Psoas muscle (tissue), 8 donors: ENCODE data around the gene EEF1A2. TPM values are rescaled to one million over a fixed set of nuclear protein-coding genes. Genes with fewer than 3 reads are reported as not detected.

Experiments used
- ATAC-seq, 4 donors: fragments of 200-7000 bp; cut with Tn5 transposase; one replicate each; pipeline ENCODE4 v1.9.1; 2020; ENCODE audit warnings: moderate library complexity in 3 of 4, mild to moderate bottlenecking in 2 of 4
- DNase-seq, 2 donors: peaks; one replicate each; pipeline ENCODE4 v3.0.0-alpha.2; 2020
- H3K27ac ChIP-seq: fragments of 200-600 bp; one replicate; pipeline ENCODE4 v1.8.0; 2022
- H3K27me3 ChIP-seq, 3 donors: fragments of 200-600 bp in 1 of 3; one replicate each; pipeline versions ENCODE4 v1.6.1 to v1.8.0; 2013 to 2022; ENCODE audit warnings: low read length in 2 of 3, mild to moderate bottlenecking in 2 of 3, moderate library complexity in 1 of 3; ENCODE audit not compliant: insufficient read depth in 3 of 3
- H3K36me3 ChIP-seq, 2 donors: fragments of 200-600 bp in 1 of 2; one replicate each; pipeline versions ENCODE4 v1.6.1 to v1.8.0; 2013 to 2022; ENCODE audit warnings: low read depth in 1 of 2, mild to moderate bottlenecking in 1 of 2, moderate library complexity in 1 of 2; ENCODE audit not compliant: insufficient read depth in 1 of 2
- H3K4me1 ChIP-seq: fragments of 200-600 bp; one replicate; pipeline ENCODE4 v1.8.0; 2022
- H3K4me3 ChIP-seq: fragments of 200-600 bp; one replicate; pipeline ENCODE4 v1.8.0; 2022; ENCODE audit warnings: mild to moderate bottlenecking
- H3K9me3 ChIP-seq: fragments of 200-600 bp; one replicate; pipeline ENCODE4 v1.8.0; 2022
- WGBS, 3 donors: extraction: QIAGEN DNeasy Blood & Tissue Kit; methylation state at CpG; one replicate each; pipeline versions ENCODE4 v1.1.6 to v1.1.7; 2013; 5-methylcytosine and 5-hydroxymethylcytosine counted together
- intact Hi-C, 2 donors: fragments of 100-400 bp; cut with DNase I; formaldehyde crosslinking; loops; one replicate each; pipeline versions ENCODE4 v1.11.0 to v1.14.2; 2022
- polyA plus RNA-seq, 3 donors: library from polyadenylated mRNA; stranded (reverse); fragments of 200-250 nt; gene quantifications; one replicate each; pipeline ENCODE4 v1.2.3, GENCODE V29; 2013
- total RNA-seq, 4 donors: library from RNA; stranded (reverse); fragmentation: NEBNext Ultra II Directional in 2 of 4; extraction: Animal tissue kit (Norgen Biotek cat#: 25700) in 2 of 4; gene quantifications; one replicate each; pipeline versions ENCODE4 v1.2.1 to v1.2.4, GENCODE V29; 2021 to 2023
- TF ChIP-seq, protein P1 (sequence below): fragments of 200-600 bp; IDR thresholded peaks from one replicate; pipeline ENCODE4 v1.8.0; 2022; ENCODE audit warnings: antibody characterized with exemption
- donor health status: healthy with polysubstance abuse.
- donor health status: DM: no; HTN: no; CAD: no; lungs with moderate emphysema.
- donor health status: Bipolar disorder and iron deficiency.
- donor health status: healthy.
- donor health status: DM: yes; HTN: yes; CAD: no.
- donor health status: DM: no; HTN: no; CAD: no.
- donor health status: DM: no; HTN: no; CAD: no.
- donor health status: DM: yes; HTN: yes; CAD: no.

The EEF1A2 gene
- total and polyA plus RNA-seq, 7 donors, result 952 to 2,126 (median 1,898) TPM

DNA sequence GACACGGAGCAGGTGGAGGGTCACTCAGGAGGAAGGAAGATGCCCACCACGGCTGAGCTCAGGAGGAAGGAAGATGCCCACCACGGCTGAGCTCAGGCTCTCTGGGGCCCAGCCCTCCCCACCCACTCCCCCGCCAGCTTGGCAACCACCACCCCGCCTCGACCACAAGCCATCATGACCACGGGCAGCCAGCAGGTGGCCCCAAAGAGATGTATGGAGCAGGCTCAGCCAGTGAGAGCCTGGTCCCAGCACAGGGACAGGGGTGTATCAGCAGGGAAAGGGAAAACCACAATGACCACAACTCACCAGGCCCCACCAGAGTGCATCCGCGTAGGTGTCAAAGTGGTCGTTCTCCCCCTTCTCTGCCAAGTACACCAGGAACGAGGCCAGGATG lies 56.8 kb downstream of the EEF1A2 start:
- Histone ChIP-seq H3K4me1 (no peaks in the 10 kb centered on the region), H3K4me3 (no peak overlapping the region), H3K36me3 (no peaks in the 10 kb centered on the region), H3K27me3 (peaks cover 0 to 12% (median 2%) of the 10 kb centered on the region in 3 donors), H3K9me3 (no peaks in the 10 kb centered on the region), H3K27ac (no peak overlapping the region)
- intact Hi-C loops, result no loop called here
- peak; percentile 55 to 80 (median 74) for ATAC-seq
- 33 to 45% (median 39%) methylated on average over 9 to 11 of the region's 11 CpGs for WGBS, 3 donors
- peak; percentile 61 to 71 for DNase-seq
- TF ChIP-seq, protein P1, sequence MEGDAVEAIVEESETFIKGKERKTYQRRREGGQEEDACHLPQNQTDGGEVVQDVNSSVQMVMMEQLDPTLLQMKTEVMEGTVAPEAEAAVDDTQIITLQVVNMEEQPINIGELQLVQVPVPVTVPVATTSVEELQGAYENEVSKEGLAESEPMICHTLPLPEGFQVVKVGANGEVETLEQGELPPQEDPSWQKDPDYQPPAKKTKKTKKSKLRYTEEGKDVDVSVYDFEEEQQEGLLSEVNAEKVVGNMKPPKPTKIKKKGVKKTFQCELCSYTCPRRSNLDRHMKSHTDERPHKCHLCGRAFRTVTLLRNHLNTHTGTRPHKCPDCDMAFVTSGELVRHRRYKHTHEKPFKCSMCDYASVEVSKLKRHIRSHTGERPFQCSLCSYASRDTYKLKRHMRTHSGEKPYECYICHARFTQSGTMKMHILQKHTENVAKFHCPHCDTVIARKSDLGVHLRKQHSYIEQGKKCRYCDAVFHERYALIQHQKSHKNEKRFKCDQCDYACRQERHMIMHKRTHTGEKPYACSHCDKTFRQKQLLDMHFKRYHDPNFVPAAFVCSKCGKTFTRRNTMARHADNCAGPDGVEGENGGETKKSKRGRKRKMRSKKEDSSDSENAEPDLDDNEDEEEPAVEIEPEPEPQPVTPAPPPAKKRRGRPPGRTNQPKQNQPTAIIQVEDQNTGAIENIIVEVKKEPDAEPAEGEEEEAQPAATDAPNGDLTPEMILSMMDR, result peak; percentile 31

DNA sequence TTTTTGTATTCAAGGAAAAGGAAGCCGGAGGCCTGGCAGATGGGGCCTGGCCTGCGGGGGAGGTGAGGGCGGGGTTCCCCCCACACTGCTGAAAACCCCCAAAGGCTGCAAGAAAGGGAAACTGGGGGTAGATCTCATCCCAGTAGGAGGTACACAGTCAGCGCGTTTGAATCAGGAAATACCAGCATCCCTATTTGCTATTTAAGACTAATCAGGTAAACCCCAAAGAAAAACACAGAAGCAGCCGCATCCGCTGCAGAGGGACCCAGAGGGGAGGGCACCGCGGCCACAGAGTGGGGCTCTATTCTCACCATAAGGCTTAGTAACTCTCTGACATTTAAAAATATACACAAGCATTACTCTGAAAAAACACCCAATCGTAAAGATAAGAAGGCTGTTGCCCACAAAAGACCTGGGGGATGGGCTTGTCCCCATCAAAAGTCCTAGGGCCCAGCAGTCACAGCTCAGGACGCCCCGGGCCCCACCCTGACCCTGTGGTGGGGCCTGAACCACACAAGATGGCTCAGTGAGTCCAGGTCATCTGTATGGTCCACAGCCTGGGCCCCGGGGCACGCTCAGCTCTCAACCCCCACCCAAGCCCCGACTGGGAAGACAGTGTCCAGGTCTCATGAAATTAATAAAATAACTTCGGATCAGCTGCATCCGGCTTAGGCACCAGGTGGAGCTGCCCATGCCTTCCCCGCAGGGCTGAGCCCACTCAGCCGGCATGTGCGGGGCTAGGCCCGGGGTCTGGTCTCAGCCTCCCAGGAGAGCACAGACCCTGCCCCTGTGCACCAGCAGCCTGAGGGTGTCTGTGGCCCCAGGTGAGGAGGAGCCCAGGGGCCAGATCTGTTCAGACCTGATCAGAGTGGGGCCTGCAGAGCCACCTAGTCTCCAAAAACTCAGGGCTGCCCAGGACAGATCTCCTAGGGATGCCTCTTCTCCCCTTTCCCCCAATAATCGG lies 57.5 kb downstream of the EEF1A2 start:
- H3K4me1 ChIP-seq, result no peaks in the 10 kb centered on the region
- intact Hi-C loops, result no loop called here
- DNase-seq (no peak), ATAC-seq (peak in 1 of 4 donors; percentile 9)
- H3K27me3 ChIP-seq, result peaks cover 0 to 11% (median 2%) of the 10 kb centered on the region in 3 donors
- no peak overlapping the region for H3K27ac ChIP-seq
- TF ChIP-seq, protein P1, result no peak
- 64 to 72% (median 66%) methylated on average over 21 to 22 of the region's 22 CpGs for WGBS, 3 donors
- no peaks in the 10 kb centered on the region for H3K9me3 ChIP-seq
- no peaks in the 10 kb centered on the region for H3K36me3 ChIP-seq
- H3K4me3 ChIP-seq, result no peak overlapping the region

DNA sequence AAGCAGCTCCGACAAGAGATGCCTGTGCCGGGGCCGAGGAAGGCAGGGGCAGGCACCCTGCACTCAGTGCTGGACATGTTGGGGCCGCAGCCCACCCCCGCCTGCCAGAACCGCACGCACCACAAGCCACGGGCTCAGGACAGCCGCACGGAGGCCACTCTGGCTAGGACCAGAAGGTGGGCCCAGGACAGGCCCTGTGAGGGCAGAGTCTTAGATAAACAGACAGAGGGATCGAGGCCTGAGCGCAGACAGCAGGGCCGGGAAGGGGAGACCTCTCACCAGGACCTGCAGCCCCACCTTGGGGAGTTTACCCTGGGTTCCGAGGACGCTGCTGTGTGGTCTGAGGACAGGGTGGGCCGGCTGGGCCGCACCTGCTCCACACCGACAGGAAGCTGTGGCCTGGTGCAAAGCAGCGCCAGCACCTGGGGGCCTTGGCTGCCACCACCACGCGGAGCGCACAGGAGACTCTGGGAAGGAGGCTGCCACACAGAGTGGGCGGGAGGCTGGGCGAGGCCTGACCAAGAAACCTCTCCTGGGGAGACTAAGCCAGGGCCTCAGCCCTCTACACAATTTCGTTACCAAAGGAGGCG lies 58.4 kb downstream of the EEF1A2 start:
- intact Hi-C loops, result no loop called here
- H3K4me3 ChIP-seq, result no peak overlapping the region

DNA sequence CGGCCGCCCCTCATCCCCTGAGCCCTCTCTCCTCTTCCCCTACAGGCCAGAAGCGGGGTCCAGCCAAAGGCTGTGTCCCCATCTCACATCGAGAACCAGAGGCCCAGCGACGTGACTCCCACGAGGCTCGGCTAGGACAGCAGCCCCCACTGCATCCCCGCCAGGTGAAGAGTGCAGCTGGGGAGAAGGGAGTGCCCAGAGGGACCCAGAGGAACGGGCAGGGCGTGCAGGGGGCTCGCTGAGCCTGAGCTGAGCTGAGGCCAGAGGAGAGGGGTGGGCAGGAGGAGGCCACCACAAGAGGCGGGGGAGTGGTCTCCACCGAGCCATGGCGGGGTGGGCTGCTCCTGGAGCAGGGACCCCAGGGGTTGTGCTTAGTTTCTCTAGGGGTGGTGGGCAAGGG lies 59.0 kb downstream of the EEF1A2 start:
- 79 to 86% (median 83%) methylated on average over 13 to 15 of the region's 15 CpGs for WGBS, 3 donors
- intact Hi-C loops, result no loop called here
- Histone ChIP-seq H3K4me3 (no peak overlapping the region), H3K4me1 (no peaks in the 10 kb centered on the region), H3K27me3 (peaks cover 0 to 14% (median 2%) of the 10 kb centered on the region in 3 donors), H3K9me3 (no peaks in the 10 kb centered on the region), H3K27ac (no peak overlapping the region), H3K36me3 (no peaks in the 10 kb centered on the region)
- DNase-seq, result no peak
- TF ChIP-seq, protein P1, result no peak
- no peak for ATAC-seq

More for the DNA sequence above, 58.4 kb downstream of the EEF1A2 start:
- H3K36me3 ChIP-seq, result no peaks in the 10 kb centered on the region
- H3K27me3 ChIP-seq, result peaks cover 0 to 11% (median 2%) of the 10 kb centered on the region in 3 donors
- no peaks in the 10 kb centered on the region for H3K4me1 ChIP-seq
- DNase-seq (no peak), ATAC-seq (no peak)
- 81 to 90% (median 82%) methylated on average over 26 of the region's 26 CpGs for WGBS, 3 donors
- no peaks in the 10 kb centered on the region for H3K9me3 ChIP-seq
- H3K27ac ChIP-seq, result no peak overlapping the region
- TF ChIP-seq, protein P1, result no peak
